K562 (cell line): Measurements from ENCODE around the gene RNF113B. TPM values are rescaled to one million over a fixed set of nuclear protein-coding genes. Genes with fewer than 3 reads are reported as not detected.

Experiments used
- ATAC-seq: fragments of 200-7000 bp; cut with Tn5 transposase; 3 replicates; pipeline ENCODE4 v1.9.1; 2020; ENCODE audit warnings: moderate library complexity
- BruUV-seq: library from RNA; stranded (reverse); fragments of 400-500 nt; replicated peaks from 2 replicates; lab custom pipeline; 2021; lab: Mats Ljungman, UMichigan
- CTCF ChIA-PET: fragments of 300-600 bp; formaldehyde crosslinking; extraction: SDS; loops from one replicate; lab custom pipeline; 2021; ENCODE audit warnings: low intra/inter-chr PET ratio; lab: Yijun Ruan, JAX
- POLR2A ChIA-PET: fragments of 300-600, 350-650 bp; sonication (Branson Sonifier 250); formaldehyde crosslinking; extraction: SDS; loops from one replicate; lab custom pipeline; 2021; ENCODE audit warnings: antibody characterized with exemption, inconsistent platforms; lab: Yijun Ruan, JAX
- DNase-seq, 4 experiments: peaks; one replicate each; pipeline versions ENCODE4 v3.0.0 to v3.0.0-alpha.2; 2011 to 2018; ENCODE audit warnings: low spot score in 3 of 4, mixed read lengths in 3 of 4; ENCODE audit errors: extremely low read depth in 1 of 4
- FAIRE-seq: peaks from 2 replicates; lab custom pipeline; 2011; peaks lifted over from hg19 to GRCh38; lab: Jason Lieb, UNC
- H2AFZ ChIP-seq: 2 replicates; pipeline ENCODE4 v1.6.0; 2011; ENCODE audit warnings: low read depth, low read length, control low read depth, inconsistent platforms
- H3K27ac ChIP-seq: fragments of 200-600 bp; 3 replicates; pipeline ENCODE4 v1.8.0; 2011; ENCODE audit warnings: low read depth, mild to moderate bottlenecking, control low read depth, inconsistent platforms, low read length, moderate library complexity, mixed read lengths; ENCODE audit errors: extremely low read depth
- H3K27me3 ChIP-seq, 2 experiments: fragments of 300-600 bp in 1 of 2; 2 replicates in 1 of 2; 3 replicates in 1 of 2; pipeline versions ENCODE4 v1.6.0 to v1.8.0; 2011; ENCODE audit warnings: inconsistent platforms in 2 of 2, low read length in 2 of 2, mild to moderate bottlenecking in 1 of 2, mixed read lengths in 1 of 2, moderate library complexity in 1 of 2; ENCODE audit not compliant: control insufficient read depth in 2 of 2, insufficient read depth in 2 of 2
- H3K36me3 ChIP-seq: fragments of 300-600 bp; 3 replicates; pipeline ENCODE4 v1.8.0; 2011; ENCODE audit warnings: mild to moderate bottlenecking, low read length, inconsistent platforms; ENCODE audit not compliant: control insufficient read depth, insufficient read depth
- H3K4me1 ChIP-seq, 2 experiments: fragments of 200-600 bp in 1 of 2; replicated peaks in 1 of 2; 2 replicates in 1 of 2; 3 replicates in 1 of 2; pipeline versions ENCODE4 v1.5.1 to v1.8.0; 2011; ENCODE audit warnings: inconsistent platforms in 2 of 2, low read length in 2 of 2, mild to moderate bottlenecking in 1 of 2, mixed read lengths in 1 of 2, moderate library complexity in 1 of 2; ENCODE audit not compliant: control insufficient read depth in 2 of 2, insufficient read depth in 2 of 2
- H3K4me2 ChIP-seq: 2 replicates; pipeline ENCODE4 v1.6.1; 2011; ENCODE audit warnings: low read length, control low read depth, inconsistent platforms, mixed read lengths; ENCODE audit not compliant: insufficient read depth
- H3K4me3 ChIP-seq: fragments of 200-600 bp; sonication (generic), shearing (Covaris generic); 2 replicates; pipeline ENCODE4 v1.5.1; 2016; ENCODE audit warnings: control low read depth, inconsistent platforms
- H3K79me2 ChIP-seq: fragments of 200-600 bp; 3 replicates; pipeline ENCODE4 v1.8.0; 2011; ENCODE audit warnings: low read length, inconsistent platforms; ENCODE audit not compliant: control insufficient read depth, insufficient read depth
- H3K9ac ChIP-seq, 2 experiments: 2 replicates each; pipeline versions ENCODE4 v1.6.0 to v1.6.1; 2011; ENCODE audit warnings: low read depth in 2 of 2, low read length in 2 of 2, control low read depth in 1 of 2, inconsistent platforms in 1 of 2, mild to moderate bottlenecking in 1 of 2, mixed read lengths in 1 of 2; ENCODE audit not compliant: insufficient read depth in 1 of 2
- H3K9me1 ChIP-seq: one replicate; pipeline ENCODE4 v1.6.0; 2011; ENCODE audit warnings: inconsistent platforms, mild to moderate bottlenecking, low read length, moderate library complexity; ENCODE audit not compliant: control insufficient read depth, insufficient read depth
- H3K9me3 ChIP-seq: replicated peaks from 2 replicates; pipeline ENCODE4 v1.5.1; 2011; ENCODE audit warnings: low read depth, low read length, inconsistent platforms; ENCODE audit not compliant: control insufficient read depth, insufficient read depth
- H4K20me1 ChIP-seq: replicated peaks from 2 replicates; pipeline ENCODE4 v1.6.1; 2011; ENCODE audit warnings: low read length, inconsistent platforms, mixed read lengths; ENCODE audit not compliant: control insufficient read depth, insufficient read depth
- CBFA2T2 ChIP-seq: fragments of 450-650 bp; conservative IDR thresholded peaks from 2 replicates; pipeline ENCODE4 v1.6.1; 2017; ENCODE audit warnings: mild to moderate bottlenecking
- CEBPG ChIP-seq, 3 experiments: fragments of 200-800 bp in 1 of 3; sonication (Bioruptor generic) in 1 of 3; sonication (generic) in 1 of 3; formaldehyde crosslinking in 1 of 3; IDR thresholded peaks in 2 of 3; conservative IDR thresholded peaks in 1 of 3; 2 replicates each; pipeline versions ENCODE4 v1.6.1 to v1.8.0; 2016 to 2022; ENCODE audit warnings: missing compliant biosample characterization in 2 of 3, missing genetic modification characterization in 2 of 3, mild to moderate bottlenecking in 1 of 3, missing genetic modification reagents in 1 of 3
- CREBBP ChIP-seq: IDR thresholded peaks from one replicate; pipeline ENCODE4 v1.6.1; 2012; ENCODE audit warnings: low read depth, mild to moderate bottlenecking, control low read depth, inconsistent platforms, low read length
- DNMT1 ChIP-seq: fragments of 450-650 bp; IDR thresholded peaks from 2 replicates; pipeline ENCODE4 v1.6.1; 2016; ENCODE audit warnings: antibody characterized with exemption, mild to moderate bottlenecking
- EWSR1 ChIP-seq: fragments of 450-650 bp; IDR thresholded peaks from 2 replicates; pipeline ENCODE4 v1.6.1; 2018; ENCODE audit warnings: borderline replicate concordance, mild to moderate bottlenecking, low read depth, moderate library complexity; ENCODE audit not compliant: partially characterized antibody
- MTA3 ChIP-seq: fragments of 450-650 bp; formaldehyde crosslinking; IDR thresholded peaks from 2 replicates; pipeline ENCODE4 v1.6.1; 2017; ENCODE audit warnings: mild to moderate bottlenecking, borderline replicate concordance
- PPARD ChIP-seq: fragments of 250-450 bp; sonication (Bioruptor Pico); IDR thresholded peaks from 2 replicates; pipeline ENCODE4 v1.8.0; 2022; ENCODE audit warnings: inconsistent platforms, mild to moderate bottlenecking, moderate library complexity
- PRMT5 ChIP-seq: sonication (generic); formaldehyde crosslinking; IDR thresholded peaks from 2 replicates; pipeline ENCODE4 v1.5.0; 2020; ENCODE audit warnings: missing genetic modification reagents
- RBM15 ChIP-seq: fragments of 200-400 bp; formaldehyde crosslinking; IDR thresholded peaks from 2 replicates; pipeline ENCODE4 v1.6.1; 2018; ENCODE audit warnings: mild to moderate bottlenecking, low read length, moderate library complexity; ENCODE audit not compliant: insufficient read depth
- YBX1 ChIP-seq: fragments of 450-650 bp; IDR thresholded peaks from 2 replicates; pipeline ENCODE4 v1.7.1; 2016; ENCODE audit warnings: mild to moderate bottlenecking
- ZNF146 ChIP-seq: IDR thresholded peaks from one replicate; pipeline ENCODE4 v1.6.1; 2018; ENCODE audit warnings: missing compliant biosample characterization; ENCODE audit not compliant: unreplicated experiment
- ZSCAN29 ChIP-seq: fragments of 450-650 bp; IDR thresholded peaks from 2 replicates; pipeline ENCODE4 v1.6.1; 2017
- WGBS: fragments of 100-300 bp; shearing (Covaris generic); methylation state at CpG from one replicate; pipeline ENCODE4 v1.1.6; 2016; ENCODE audit warnings: low coverage, mixed read lengths; ENCODE audit not compliant: insufficient coverage; ENCODE audit errors: missing lambda C conversion rate; 5-methylcytosine and 5-hydroxymethylcytosine counted together
- in situ Hi-C: fragments of 300-500 bp; cut with MboI; formaldehyde crosslinking; loops from 4 replicates; pipeline ENCODE4 v1.15.0; 2018; ENCODE audit warnings: inconsistent platforms, mixed read lengths
- intact Hi-C: fragments of 100-400 bp; cut with micrococcal nuclease; formaldehyde crosslinking; loops from 2 replicates; pipeline ENCODE4 v1.14.2; 2022
- polyA plus RNA-seq, 8 experiments: library from polyadenylated mRNA; depleted of rRNA in 4 of 8; stranded (reverse) in 5 of 8; unstranded in 3 of 8; fragments of >200 nt; fragmentation: Nextera tagmentation in 2 of 8; fragmentation: Illumina TruSeq in 1 of 8; extraction: Ambion mirVana in 2 of 8; extraction: Trizol in 1 of 8; gene quantifications; 2 replicates each; pipeline versions ENCODE4 v1.2.1 to v1.2.3, GENCODE V29; 2011 to 2014; ENCODE audit warnings: inconsistent platforms in 1 of 8, missing spikeins in 1 of 8
- total RNA-seq, 7 experiments: library from RNA; depleted of rRNA in 6 of 7; stranded (reverse); fragments of >200 nt in 6 of 7; fragmentation: Illumina TruSeq in 2 of 7; extraction: Trizol in 2 of 7; gene quantifications; 2 replicates each; pipeline versions ENCODE4 v1.2.1 to v1.2.3, GENCODE V29; 2011 to 2021; ENCODE audit warnings: low replicate concordance in 1 of 7
- TF ChIP-seq, protein P1 (sequence below), 2 experiments: fragments of 200-800 bp in 1 of 2; sonication (Bioruptor generic) in 1 of 2; sonication (generic) in 1 of 2; formaldehyde crosslinking in 1 of 2; IDR thresholded peaks in 1 of 2; conservative IDR thresholded peaks in 1 of 2; 2 replicates each; pipeline versions ENCODE4 v1.5.0 to v1.6.1; 2016 to 2020; ENCODE audit warnings: missing compliant biosample characterization in 1 of 2, missing genetic modification characterization in 1 of 2, missing genetic modification reagents in 1 of 2
- TF ChIP-seq, protein P2 (sequence below): sonication (generic); formaldehyde crosslinking; IDR thresholded peaks from 2 replicates; pipeline ENCODE4 v1.8.1; 2023; ENCODE audit warnings: mild to moderate bottlenecking, missing genetic modification reagents, moderate library complexity
- TF ChIP-seq, protein P3 (sequence below): sonication (generic); formaldehyde crosslinking; IDR thresholded peaks from 2 replicates; pipeline ENCODE4 v1.8.0; 2022; ENCODE audit warnings: mild to moderate bottlenecking, missing genetic modification reagents
- TF ChIP-seq, protein P4 (sequence below): fragments of 450-650 bp; formaldehyde crosslinking; IDR thresholded peaks from 2 replicates; pipeline ENCODE4 v1.4.0; 2020; ENCODE audit warnings: mild to moderate bottlenecking, moderate library complexity
- TF ChIP-seq, protein P5 (sequence below): fragments of 450-650 bp; formaldehyde crosslinking; IDR thresholded peaks from 2 replicates; pipeline ENCODE4 v1.4.0; 2022; ENCODE audit warnings: mild to moderate bottlenecking, moderate library complexity

Gene RNF113B
- total and polyA plus RNA-seq, 9 of the 15 experiments (the other 6 are each of a cell fraction or from before 2014, with no cell fraction given), result 0.09 TPM; not detected in 8

DNA sequence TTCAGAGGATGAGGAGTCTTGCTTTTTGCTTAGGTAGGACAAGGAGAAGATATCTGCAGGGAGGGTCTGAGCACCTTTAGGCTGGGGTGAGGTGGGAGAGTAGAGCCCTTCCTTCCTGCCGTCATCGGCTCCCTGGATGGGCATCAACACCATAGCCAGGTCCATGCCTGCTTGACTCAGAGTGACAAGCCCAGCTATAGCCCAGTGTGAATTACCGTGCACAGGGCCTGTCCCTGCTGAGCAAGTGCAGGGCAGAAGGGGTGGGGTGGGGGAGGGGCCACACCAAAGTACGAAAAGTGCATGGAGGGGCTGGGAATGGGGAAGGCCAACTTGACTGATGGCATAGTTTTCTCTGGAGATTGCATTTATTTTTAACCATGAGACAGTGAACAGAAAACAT is 30.3 kb upstream of the RNF113B start:
- Histone ChIP-seq H3K9me1 (no peaks in the 10 kb centered on the region), H3K27ac (no peak overlapping the region), H3K36me3 (no peaks in the 10 kb centered on the region), H3K4me2 (no peak overlapping the region), H3K4me3 (no peak overlapping the region), H3K4me1 (no peaks in the 10 kb centered on the region), H3K9me3 (no peaks in the 10 kb centered on the region), H2AFZ (no peak overlapping the region), H3K9ac (no peak overlapping the region), H3K27me3 (no peaks in the 10 kb centered on the region; a peak in 1 of 5 replicates), H3K79me2 (no peaks in the 10 kb centered on the region), H4K20me1 (no peaks in the 10 kb centered on the region)
- BruUV-seq, result no TSS peak
- FAIRE-seq, result no peak
- WGBS, result 0% methylated on average over 1 of the region's 4 CpGs
- ChIA-PET CTCF (no interaction called here), POLR2A (no interaction called here)
- no peak for ATAC-seq
- intact Hi-C loops, result no loop called here
- no peak for DNase-seq
- in situ Hi-C loops, result no loop called here
- TF ChIP-seq CBFA2T2, result no peak
- no peak for TF ChIP-seq PPARD (CRISPR knock-in tag)
- no peak for TF ChIP-seq ZSCAN29
- TF ChIP-seq, protein P1, sequence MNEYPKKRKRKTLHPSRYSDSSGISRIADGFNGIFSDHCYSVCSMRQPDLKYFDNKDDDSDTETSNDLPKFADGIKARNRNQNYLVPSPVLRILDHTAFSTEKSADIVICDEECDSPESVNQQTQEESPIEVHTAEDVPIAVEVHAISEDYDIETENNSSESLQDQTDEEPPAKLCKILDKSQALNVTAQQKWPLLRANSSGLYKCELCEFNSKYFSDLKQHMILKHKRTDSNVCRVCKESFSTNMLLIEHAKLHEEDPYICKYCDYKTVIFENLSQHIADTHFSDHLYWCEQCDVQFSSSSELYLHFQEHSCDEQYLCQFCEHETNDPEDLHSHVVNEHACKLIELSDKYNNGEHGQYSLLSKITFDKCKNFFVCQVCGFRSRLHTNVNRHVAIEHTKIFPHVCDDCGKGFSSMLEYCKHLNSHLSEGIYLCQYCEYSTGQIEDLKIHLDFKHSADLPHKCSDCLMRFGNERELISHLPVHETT (CRISPR knock-in tag; conservative IDR thresholded peaks at IDR 0.05 in 1 of 2, IDR thresholded peaks at IDR 0.05 in 1 of 2), result no peak
- TF ChIP-seq EWSR1, result no peak
- TF ChIP-seq MTA3, result no peak
- TF ChIP-seq, protein P2, sequence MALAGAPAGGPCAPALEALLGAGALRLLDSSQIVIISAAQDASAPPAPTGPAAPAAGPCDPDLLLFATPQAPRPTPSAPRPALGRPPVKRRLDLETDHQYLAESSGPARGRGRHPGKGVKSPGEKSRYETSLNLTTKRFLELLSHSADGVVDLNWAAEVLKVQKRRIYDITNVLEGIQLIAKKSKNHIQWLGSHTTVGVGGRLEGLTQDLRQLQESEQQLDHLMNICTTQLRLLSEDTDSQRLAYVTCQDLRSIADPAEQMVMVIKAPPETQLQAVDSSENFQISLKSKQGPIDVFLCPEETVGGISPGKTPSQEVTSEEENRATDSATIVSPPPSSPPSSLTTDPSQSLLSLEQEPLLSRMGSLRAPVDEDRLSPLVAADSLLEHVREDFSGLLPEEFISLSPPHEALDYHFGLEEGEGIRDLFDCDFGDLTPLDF (CRISPR knock-in tag), result no peak
- TF ChIP-seq RBM15, result no peak
- TF ChIP-seq, protein P3, sequence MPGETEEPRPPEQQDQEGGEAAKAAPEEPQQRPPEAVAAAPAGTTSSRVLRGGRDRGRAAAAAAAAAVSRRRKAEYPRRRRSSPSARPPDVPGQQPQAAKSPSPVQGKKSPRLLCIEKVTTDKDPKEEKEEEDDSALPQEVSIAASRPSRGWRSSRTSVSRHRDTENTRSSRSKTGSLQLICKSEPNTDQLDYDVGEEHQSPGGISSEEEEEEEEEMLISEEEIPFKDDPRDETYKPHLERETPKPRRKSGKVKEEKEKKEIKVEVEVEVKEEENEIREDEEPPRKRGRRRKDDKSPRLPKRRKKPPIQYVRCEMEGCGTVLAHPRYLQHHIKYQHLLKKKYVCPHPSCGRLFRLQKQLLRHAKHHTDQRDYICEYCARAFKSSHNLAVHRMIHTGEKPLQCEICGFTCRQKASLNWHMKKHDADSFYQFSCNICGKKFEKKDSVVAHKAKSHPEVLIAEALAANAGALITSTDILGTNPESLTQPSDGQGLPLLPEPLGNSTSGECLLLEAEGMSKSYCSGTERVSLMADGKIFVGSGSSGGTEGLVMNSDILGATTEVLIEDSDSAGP (CRISPR knock-in tag), result no peak
- no peak for TF ChIP-seq ZNF146 (CRISPR knock-in tag)
- TF ChIP-seq YBX1, result no peak
- no peak for TF ChIP-seq DNMT1
- no peak for TF ChIP-seq CEBPG (CRISPR knock-in tag; IDR thresholded peaks at IDR 0.05)
- TF ChIP-seq CEBPG (tag; conservative IDR thresholded peaks at IDR 0.05 in 1 of 2, IDR thresholded peaks at IDR 0.05 in 1 of 2), result no peak
- TF ChIP-seq, protein P4, sequence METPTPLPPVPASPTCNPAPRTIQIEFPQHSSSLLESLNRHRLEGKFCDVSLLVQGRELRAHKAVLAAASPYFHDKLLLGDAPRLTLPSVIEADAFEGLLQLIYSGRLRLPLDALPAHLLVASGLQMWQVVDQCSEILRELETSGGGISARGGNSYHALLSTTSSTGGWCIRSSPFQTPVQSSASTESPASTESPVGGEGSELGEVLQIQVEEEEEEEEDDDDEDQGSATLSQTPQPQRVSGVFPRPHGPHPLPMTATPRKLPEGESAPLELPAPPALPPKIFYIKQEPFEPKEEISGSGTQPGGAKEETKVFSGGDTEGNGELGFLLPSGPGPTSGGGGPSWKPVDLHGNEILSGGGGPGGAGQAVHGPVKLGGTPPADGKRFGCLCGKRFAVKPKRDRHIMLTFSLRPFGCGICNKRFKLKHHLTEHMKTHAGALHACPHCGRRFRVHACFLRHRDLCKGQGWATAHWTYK (CRISPR knock-in tag), result no peak
- no peak for TF ChIP-seq CREBBP
- TF ChIP-seq, protein P5, sequence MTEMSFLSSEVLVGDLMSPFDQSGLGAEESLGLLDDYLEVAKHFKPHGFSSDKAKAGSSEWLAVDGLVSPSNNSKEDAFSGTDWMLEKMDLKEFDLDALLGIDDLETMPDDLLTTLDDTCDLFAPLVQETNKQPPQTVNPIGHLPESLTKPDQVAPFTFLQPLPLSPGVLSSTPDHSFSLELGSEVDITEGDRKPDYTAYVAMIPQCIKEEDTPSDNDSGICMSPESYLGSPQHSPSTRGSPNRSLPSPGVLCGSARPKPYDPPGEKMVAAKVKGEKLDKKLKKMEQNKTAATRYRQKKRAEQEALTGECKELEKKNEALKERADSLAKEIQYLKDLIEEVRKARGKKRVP, result no peak
- no peak for TF ChIP-seq PRMT5
